ENCODE measurements around the gene RGS2. TPM values are rescaled to one million over a fixed set of nuclear protein-coding genes. Genes with fewer than 3 reads are reported as not detected.

The RGS2 gene
- total RNA-seq, 2 donors from 2014 or later: 14.1 to 14.2 TPM

GRCh38 chr1:192858456-192858855, 49.6 kb downstream of the RGS2 start:
- H3K27ac ChIP-seq (ENCODE audit: low read depth, low read length): no peak overlapping the region
- WGBS, 2 experiments (ENCODE audit: insufficient coverage in 1 of 2, insufficient read length in 1 of 2): 100% methylated on average over 1 of the region's 1 CpG; no CpG with 5 or more reads in 1 of the 2 experiments
- peaks cover 2% of the 10 kb centered on the region for H3K36me3 Mint-ChIP-seq (ENCODE audit: low read depth)
- no peaks in the 10 kb centered on the region for H3K27me3 Mint-ChIP-seq (ENCODE audit: insufficient read depth)
- H3K36me3 ChIP-seq (ENCODE audit: control insufficient read depth, insufficient read depth, low read length): no peaks in the 10 kb centered on the region
- TF ChIP-seq, protein P1, sequence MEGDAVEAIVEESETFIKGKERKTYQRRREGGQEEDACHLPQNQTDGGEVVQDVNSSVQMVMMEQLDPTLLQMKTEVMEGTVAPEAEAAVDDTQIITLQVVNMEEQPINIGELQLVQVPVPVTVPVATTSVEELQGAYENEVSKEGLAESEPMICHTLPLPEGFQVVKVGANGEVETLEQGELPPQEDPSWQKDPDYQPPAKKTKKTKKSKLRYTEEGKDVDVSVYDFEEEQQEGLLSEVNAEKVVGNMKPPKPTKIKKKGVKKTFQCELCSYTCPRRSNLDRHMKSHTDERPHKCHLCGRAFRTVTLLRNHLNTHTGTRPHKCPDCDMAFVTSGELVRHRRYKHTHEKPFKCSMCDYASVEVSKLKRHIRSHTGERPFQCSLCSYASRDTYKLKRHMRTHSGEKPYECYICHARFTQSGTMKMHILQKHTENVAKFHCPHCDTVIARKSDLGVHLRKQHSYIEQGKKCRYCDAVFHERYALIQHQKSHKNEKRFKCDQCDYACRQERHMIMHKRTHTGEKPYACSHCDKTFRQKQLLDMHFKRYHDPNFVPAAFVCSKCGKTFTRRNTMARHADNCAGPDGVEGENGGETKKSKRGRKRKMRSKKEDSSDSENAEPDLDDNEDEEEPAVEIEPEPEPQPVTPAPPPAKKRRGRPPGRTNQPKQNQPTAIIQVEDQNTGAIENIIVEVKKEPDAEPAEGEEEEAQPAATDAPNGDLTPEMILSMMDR (conservative IDR thresholded peaks at IDR 0.05): no peak
- no peak overlapping the region for H3K27ac Mint-ChIP-seq
- no peak overlapping the region for H3K9ac ChIP-seq (ENCODE audit: extremely low read depth, low read length, poor library complexity, severe bottlenecking)
- no peak overlapping the region for H3K4me3 ChIP-seq (ENCODE audit: low read length)
- peaks cover 20% of the 10 kb centered on the region for H3K9me3 Mint-ChIP-seq
- no peak overlapping the region for H3K4me3 Mint-ChIP-seq
- peaks cover 14% of the 10 kb centered on the region for H3K4me1 Mint-ChIP-seq
- no peaks in the 10 kb centered on the region for H3K4me1 ChIP-seq (ENCODE audit: control insufficient read depth, insufficient read depth, low read length)
- H3K27me3 ChIP-seq (ENCODE audit: control insufficient read depth, insufficient read depth, low read length, poor library complexity, severe bottlenecking): no peaks in the 10 kb centered on the region
- H3K9me3 ChIP-seq (ENCODE audit: control insufficient read depth, low read length): no peaks in the 10 kb centered on the region
- no peak for DNase-seq

GRCh38 chr1:192859808-192860207, 51.0 kb downstream of the RGS2 start:
- Mint-ChIP-seq H3K4me3 (no peak overlapping the region), H3K9me3 (peaks cover 15% of the 10 kb centered on the region), H3K36me3 (ENCODE audit: low read depth) (peaks cover 2% of the 10 kb centered on the region), H3K27me3 (ENCODE audit: insufficient read depth) (no peaks in the 10 kb centered on the region), H3K4me1 (peaks cover 8% of the 10 kb centered on the region), H3K27ac (no peak overlapping the region)
- Histone ChIP-seq H3K4me1 (ENCODE audit: control insufficient read depth, insufficient read depth, low read length) (no peaks in the 10 kb centered on the region), H3K9me3 (ENCODE audit: control insufficient read depth, low read length) (no peaks in the 10 kb centered on the region), H3K9ac (ENCODE audit: extremely low read depth, low read length, poor library complexity, severe bottlenecking) (no peak overlapping the region), H3K27me3 (ENCODE audit: control insufficient read depth, insufficient read depth, low read length, poor library complexity, severe bottlenecking) (no peaks in the 10 kb centered on the region), H3K36me3 (ENCODE audit: control insufficient read depth, insufficient read depth, low read length) (no peaks in the 10 kb centered on the region), H3K4me3 (ENCODE audit: low read length) (no peak overlapping the region), H3K27ac (ENCODE audit: low read depth, low read length) (no peak overlapping the region)
- no peak for DNase-seq
- TF ChIP-seq, protein P1 (conservative IDR thresholded peaks at IDR 0.05): no peak

GRCh38 chr1:192860478-192861185, 51.8 kb downstream of the RGS2 start:
- no peak overlapping the region for H3K9ac ChIP-seq (ENCODE audit: extremely low read depth, low read length, poor library complexity, severe bottlenecking)

More at GRCh38 chr1:192860478-192861185, 51.8 kb downstream of the RGS2 start:
- no peak overlapping the region for H3K4me3 ChIP-seq (ENCODE audit: low read length)
- DNase-seq: no peak
- H3K9me3 ChIP-seq (ENCODE audit: control insufficient read depth, low read length): no peaks in the 10 kb centered on the region
- no peak overlapping the region for H3K27ac ChIP-seq (ENCODE audit: low read depth, low read length)
- TF ChIP-seq, protein P1 (conservative IDR thresholded peaks at IDR 0.05): no peak
- H3K27me3 Mint-ChIP-seq (ENCODE audit: insufficient read depth): no peaks in the 10 kb centered on the region
- 78 to 97% methylated on average over 4 to 5 of the region's 5 CpGs for WGBS, 2 experiments (ENCODE audit: insufficient coverage in 1 of 2, insufficient read length in 1 of 2)
- H3K9me3 Mint-ChIP-seq: peaks cover 12% of the 10 kb centered on the region
- no peak overlapping the region for H3K4me3 Mint-ChIP-seq
- H3K4me1 Mint-ChIP-seq: peaks cover 8% of the 10 kb centered on the region
- H3K27me3 ChIP-seq (ENCODE audit: control insufficient read depth, insufficient read depth, low read length, poor library complexity, severe bottlenecking): no peaks in the 10 kb centered on the region
- H3K36me3 Mint-ChIP-seq (ENCODE audit: low read depth): peaks cover 2% of the 10 kb centered on the region
- peak overlapping the region; percentile 26 for H3K27ac Mint-ChIP-seq
- H3K4me1 ChIP-seq (ENCODE audit: control insufficient read depth, insufficient read depth, low read length): no peaks in the 10 kb centered on the region
- no peaks in the 10 kb centered on the region for H3K36me3 ChIP-seq (ENCODE audit: control insufficient read depth, insufficient read depth, low read length)

Data from endodermal cell (in vitro differentiated cells).